ES-I3 (cell line): ENCODE data around the gene DPYD.

Experiments
- H3K36me3 ChIP-seq: 2 replicates; pipeline ENCODE4 v1.6.1; 2013; ENCODE audit warnings: mild to moderate bottlenecking, low read length, control low read depth, moderate library complexity; ENCODE audit not compliant: insufficient read depth
- H3K4me1 ChIP-seq: 2 replicates; pipeline ENCODE4 v1.6.1; 2013; ENCODE audit warnings: mild to moderate bottlenecking, control low read depth, low read length; ENCODE audit not compliant: insufficient read depth
- H3K9ac ChIP-seq: 2 replicates; pipeline ENCODE4 v1.6.1; 2013; ENCODE audit warnings: low read depth, mild to moderate bottlenecking, low read length, moderate library complexity
- H3K9me3 ChIP-seq: 2 replicates; pipeline ENCODE4 v1.6.1; 2013; ENCODE audit warnings: mild to moderate bottlenecking, low read length, moderate library complexity; ENCODE audit not compliant: control insufficient read depth, insufficient read depth

The DPYD gene

DNA sequence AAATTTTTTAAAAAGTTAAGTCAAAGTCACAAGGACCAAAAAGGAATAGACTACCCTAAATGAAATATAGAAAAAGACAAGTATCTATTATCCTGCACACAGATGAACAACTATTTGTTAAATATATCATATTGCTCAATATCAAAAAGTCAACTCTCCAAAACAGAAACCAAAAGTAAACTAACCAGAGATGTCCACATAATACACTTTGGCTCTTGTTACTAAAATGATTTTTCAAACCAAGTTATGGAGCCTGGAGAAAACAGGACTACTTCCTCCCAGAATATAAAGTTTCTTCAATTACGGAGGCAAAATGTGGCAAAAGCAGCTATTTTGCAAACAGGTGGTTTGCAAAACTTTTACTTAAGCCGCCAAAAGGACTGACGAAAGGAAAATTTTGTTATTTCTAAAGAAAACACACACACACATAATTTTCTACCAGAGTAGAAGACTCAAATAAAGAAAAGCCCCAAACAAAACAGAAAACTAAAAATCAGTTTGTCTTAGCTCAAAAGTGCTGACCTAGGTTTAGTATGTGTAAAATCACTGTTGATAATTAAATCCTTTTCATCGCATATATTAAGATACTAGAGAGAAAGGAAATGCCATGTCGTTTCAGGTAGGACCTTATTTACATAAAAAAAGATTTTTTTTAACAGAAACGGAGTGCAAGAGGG is 1.1 kb downstream of the DPYD start:
- Histone ChIP-seq H3K9me3 (no peaks in the 10 kb centered on the region), H3K9ac (peak overlapping the region; percentile 89; the same call in 1 of the 2 replicates), H3K4me1 (peaks cover 5% of the 10 kb centered on the region; the same call in 1 of the 2 replicates), H3K36me3 (no peaks in the 10 kb centered on the region)

DNA sequence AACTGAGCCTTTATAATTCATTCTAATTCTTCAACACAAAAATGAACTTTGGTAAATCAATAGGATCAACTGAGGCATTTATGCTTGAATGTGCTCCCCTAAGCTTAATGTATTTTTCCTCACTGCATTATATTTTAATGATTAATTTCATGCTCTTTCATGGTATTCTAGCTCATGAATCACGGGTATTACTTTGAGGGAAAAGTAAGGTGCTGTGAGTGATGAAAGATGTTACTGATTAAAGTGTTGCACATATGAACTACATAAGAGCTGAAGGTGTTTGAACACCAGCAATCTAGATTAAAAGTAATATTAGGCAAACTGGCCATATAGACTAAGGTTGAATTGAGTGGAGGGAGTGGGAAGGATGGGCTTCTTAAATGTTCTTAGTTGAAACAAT is 1.9 kb downstream of the DPYD start:
- H3K36me3 ChIP-seq = no peaks in the 10 kb centered on the region
- no peak overlapping the region for H3K9ac ChIP-seq
- H3K4me1 ChIP-seq = peaks cover 5% of the 10 kb centered on the region; the same call in 1 of the 2 replicates
- H3K9me3 ChIP-seq = no peaks in the 10 kb centered on the region

DNA sequence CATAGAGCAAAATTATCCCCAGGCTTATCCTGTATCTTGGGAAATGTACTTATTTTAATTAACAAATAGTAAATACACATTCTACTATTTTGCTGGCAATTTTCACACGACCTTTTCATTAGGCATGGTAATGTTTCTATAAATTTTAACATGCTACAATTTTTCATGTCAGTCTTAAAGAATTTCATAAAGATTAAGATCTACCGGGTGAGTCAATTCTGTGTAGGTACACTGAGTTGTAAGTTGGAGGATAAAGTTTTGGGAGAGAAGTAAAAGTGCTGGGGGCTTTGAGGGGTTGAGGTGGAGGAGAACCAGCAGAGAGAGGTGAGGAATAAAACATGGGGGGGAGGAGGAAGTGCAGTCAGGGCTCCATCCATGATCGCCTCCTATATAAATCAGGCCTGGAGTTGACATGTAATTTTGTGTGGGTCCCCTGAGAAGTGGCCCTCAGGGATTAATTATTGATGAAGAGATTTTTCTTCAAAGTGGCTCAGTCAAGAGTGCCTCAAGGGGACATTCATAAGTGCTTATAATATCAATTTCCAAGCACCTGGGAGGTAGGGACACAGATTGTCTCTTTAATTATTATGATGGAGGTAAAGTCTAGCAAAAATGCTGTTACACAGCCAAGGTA is 7.2 kb downstream of the DPYD start:
- Histone ChIP-seq H3K36me3 (no peaks in the 10 kb centered on the region), H3K9ac (no peak overlapping the region), H3K9me3 (no peaks in the 10 kb centered on the region), H3K4me1 (no peaks in the 10 kb centered on the region)

DNA sequence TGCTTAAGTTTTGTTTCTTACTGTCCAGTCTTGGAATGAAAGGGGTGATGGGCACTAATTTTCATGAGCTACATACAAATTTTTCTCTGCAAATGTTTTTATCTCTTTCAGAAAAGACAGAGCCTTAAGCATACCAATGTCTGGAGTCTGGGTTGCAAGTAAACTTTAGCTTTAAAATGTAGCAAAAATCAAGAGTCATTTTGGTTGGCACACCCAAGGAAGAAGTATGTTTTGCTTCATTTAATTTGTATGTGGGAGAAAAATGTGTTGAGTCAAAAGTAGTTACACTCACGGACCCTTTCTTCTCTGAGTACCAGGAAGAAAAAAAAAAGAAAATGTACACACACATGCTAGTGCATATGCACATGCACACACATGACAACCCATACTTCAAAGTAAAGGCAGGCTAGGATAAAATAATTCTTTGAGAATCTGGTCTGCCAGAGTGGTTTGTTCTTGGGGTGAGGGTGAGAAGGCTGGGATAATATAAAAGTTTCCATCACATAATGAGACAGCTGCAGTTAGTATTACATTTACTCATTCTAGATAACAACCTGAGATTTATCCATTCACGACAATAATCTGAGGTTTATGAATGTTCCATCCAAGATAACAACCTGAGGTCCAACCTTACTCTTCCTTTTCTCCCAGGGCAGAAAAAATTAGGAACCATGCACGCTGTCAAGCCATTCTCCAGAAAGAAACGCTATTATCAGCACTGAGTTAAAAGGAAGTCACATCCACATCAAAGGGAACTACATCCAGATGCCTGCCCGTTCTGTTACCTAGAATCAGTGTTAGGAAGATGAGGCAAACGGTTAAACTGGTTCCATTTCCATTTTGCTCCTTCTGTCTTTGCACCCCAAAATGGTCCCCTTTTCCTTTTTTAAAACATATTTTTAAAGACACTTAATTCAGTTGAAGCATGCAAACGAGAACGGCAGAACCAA is 9.3 kb downstream of the DPYD start:
- Histone ChIP-seq H3K36me3 (no peaks in the 10 kb centered on the region), H3K9me3 (no peaks in the 10 kb centered on the region), H3K4me1 (peaks cover 3% of the 10 kb centered on the region; the same call in 1 of the 2 replicates), H3K9ac (no peak overlapping the region)

DNA sequence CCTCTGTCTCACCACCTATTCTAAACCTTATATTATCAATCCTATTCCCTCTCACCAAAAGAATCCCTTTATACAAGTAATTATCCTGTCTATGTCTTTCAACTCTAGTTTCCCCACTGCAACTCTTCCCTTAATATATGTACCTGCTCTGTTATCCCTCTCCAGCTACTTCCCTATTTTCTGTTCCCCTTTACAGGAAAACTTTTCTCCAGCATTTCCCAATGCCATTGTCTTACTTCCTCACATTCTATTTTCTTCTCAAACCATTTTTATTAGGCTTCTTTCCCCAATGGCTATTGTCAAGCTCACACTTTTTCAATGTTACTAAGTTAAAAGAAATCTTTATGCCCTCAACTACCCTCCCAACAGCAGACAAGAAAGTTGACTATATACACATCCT is 11.6 kb downstream of the DPYD start:
- no peaks in the 10 kb centered on the region for H3K36me3 ChIP-seq
- H3K9me3 ChIP-seq = no peaks in the 10 kb centered on the region
- no peak overlapping the region for H3K9ac ChIP-seq
- peaks cover 3% of the 10 kb centered on the region; the same call in 1 of the 2 replicates for H3K4me1 ChIP-seq

DNA sequence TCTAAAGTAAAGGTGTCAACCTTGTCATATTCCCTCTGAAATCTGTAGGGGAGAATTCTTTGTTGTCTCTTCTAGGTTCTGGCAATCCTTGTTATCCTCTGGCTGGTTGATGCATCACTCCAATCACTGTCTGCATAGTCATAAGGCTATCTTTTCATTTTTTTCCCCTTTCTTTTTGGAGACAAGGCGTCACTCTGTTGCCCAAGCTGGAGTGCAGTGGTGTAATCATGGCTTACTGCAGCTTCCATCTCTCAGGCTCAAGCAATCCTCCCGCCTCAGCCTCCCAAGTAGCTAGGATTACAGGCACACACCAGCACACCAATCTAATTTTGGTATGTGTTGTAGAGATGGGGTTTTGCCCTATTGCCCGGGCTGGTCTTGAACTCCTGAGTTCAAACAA is 12.9 kb downstream of the DPYD start:
- Histone ChIP-seq H3K9me3 (no peaks in the 10 kb centered on the region), H3K36me3 (no peaks in the 10 kb centered on the region), H3K9ac (no peak overlapping the region), H3K4me1 (peaks cover 3% of the 10 kb centered on the region; the same call in 1 of the 2 replicates)

DNA sequence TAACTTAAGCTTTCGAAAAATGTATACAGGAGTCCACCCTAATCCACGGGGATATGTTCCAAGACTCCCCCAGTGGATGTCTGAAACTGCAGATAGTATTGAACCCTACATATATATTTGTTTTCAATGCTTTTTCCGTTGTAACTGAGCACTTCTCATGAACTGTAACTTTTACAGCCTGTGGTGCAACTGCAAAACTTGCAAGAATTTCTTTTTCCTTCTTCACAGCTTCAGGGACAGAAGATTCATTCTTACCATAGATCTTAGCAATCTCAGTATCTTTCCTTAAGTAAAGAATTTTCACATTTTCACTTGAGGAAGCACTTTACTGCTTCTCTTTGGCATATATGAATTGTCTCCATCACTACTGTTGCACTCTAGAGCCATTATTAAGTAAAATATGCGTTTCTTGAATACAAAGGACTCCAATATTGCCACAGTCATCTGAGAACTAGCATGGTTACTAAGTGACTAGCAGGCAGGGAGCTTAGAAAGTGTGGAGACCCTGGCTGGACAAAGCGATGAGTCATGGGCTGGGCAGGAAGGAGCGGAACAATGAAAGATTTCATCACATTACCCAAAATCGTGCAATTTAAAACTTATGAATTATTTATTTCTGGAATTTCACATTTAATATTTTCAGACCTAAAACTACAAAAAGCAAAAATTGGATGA is 14.1 kb downstream of the DPYD start:
- H3K36me3 ChIP-seq = no peaks in the 10 kb centered on the region
- H3K9me3 ChIP-seq = no peaks in the 10 kb centered on the region
- H3K4me1 ChIP-seq = peaks cover 3% of the 10 kb centered on the region; the same call in 1 of the 2 replicates
- H3K9ac ChIP-seq = no peak overlapping the region

DNA sequence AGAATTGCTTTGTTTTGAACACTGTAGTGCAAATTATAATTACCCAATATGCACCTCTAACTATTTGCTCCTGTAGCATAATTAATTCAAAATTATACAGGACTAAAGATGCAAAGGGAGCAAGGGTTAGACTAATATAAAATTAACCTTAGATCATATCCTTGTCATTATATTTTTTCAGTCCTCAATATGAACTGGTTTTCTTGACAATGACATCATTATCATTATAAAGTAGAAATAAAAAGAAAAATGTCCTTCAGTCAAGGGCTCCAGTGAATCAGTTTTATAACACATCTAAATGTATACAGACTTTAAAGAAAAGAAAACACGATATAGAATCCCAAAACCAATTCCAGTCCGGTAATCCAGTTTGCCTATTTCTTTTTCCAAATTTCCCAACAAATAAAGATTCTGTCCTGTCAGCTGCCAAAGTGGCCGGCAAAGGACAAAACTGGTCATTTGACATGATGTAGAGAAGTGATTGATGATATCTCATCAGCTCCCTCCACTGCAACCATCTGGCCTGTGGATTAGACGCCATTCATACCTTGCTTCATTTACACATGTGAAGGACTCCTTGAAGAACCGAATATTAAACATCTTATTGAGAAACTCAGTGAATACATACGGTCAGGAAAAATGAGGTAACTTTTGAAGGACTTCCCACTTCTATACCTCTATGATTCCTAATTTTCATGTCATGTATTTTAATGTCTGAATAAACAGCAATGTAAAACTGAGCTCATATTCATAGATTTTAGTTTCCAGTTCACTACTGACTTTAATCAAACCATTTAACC is 15.5 kb downstream of the DPYD start:
- H3K9me3 ChIP-seq = no peaks in the 10 kb centered on the region
- H3K9ac ChIP-seq = no peak overlapping the region
- no peaks in the 10 kb centered on the region for H3K36me3 ChIP-seq
- peaks cover 3% of the 10 kb centered on the region; the same call in 1 of the 2 replicates for H3K4me1 ChIP-seq

DNA sequence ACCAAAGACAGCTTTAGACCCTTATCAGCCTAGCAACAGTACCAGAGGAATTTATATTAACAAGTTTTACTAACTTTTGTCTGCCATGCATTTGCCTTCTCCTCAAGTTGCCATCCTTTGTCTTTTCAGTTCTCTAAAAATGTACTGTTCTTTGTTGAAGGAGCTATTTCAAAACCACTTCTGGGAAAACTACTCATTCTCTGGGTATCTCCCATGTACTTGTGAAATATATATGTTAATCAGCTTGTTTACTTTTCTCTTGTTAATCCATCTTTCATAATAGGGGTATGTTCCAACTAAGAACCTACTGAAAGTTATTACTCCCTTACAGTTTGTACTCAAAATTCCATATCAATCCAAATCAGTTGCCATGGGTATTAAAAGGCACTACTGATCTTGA is 16.3 kb downstream of the DPYD start:
- Histone ChIP-seq H3K9ac (no peak overlapping the region), H3K36me3 (no peaks in the 10 kb centered on the region), H3K9me3 (no peaks in the 10 kb centered on the region), H3K4me1 (peaks cover 3% of the 10 kb centered on the region; the same call in 1 of the 2 replicates)

DNA sequence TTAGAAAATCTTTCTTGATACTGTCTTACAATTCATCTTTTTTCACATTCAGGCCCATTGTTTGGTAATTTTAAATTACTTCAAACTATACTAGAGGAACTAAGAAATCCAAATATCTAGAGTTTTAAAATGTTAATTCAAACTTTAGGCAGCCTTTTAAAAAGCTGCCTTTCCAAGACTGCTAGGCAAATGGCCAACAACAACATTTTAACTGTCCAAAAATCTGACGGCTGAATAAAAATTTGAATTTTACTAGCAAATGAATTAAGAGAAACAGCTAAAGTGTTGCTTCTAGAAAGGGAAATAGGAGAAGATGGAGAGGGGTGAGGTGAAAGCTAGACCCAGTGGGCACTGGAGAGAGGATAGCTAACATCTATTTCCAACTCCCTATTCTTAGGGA is 17.2 kb downstream of the DPYD start:
- no peaks in the 10 kb centered on the region for H3K36me3 ChIP-seq
- H3K4me1 ChIP-seq = peaks cover 3% of the 10 kb centered on the region; the same call in 1 of the 2 replicates
- H3K9ac ChIP-seq = no peak overlapping the region
- H3K9me3 ChIP-seq = no peaks in the 10 kb centered on the region

DNA sequence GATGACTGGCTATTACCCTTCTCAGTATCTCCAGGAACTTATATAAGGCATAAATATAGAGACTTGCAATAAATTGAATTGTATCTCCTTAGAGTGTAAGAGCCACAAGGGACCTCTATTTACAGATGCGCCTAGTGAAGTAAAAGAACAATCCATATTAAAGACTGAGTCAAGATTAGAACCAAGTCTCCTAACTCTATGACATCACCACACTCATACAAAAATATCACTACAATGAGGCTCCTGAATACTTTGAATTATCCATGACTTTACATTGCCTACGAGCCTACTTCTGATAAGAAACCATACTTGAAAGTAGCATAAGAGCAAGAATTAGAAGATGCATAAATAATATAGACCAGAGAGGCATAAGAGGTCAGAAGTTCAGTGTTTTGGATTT is 18.8 kb downstream of the DPYD start:
- Histone ChIP-seq H3K9me3 (peaks cover 4% of the 10 kb centered on the region; the same call in 1 of the 2 replicates), H3K4me1 (peaks cover 3% of the 10 kb centered on the region; the same call in 1 of the 2 replicates), H3K36me3 (no peaks in the 10 kb centered on the region), H3K9ac (no peak overlapping the region)

DNA sequence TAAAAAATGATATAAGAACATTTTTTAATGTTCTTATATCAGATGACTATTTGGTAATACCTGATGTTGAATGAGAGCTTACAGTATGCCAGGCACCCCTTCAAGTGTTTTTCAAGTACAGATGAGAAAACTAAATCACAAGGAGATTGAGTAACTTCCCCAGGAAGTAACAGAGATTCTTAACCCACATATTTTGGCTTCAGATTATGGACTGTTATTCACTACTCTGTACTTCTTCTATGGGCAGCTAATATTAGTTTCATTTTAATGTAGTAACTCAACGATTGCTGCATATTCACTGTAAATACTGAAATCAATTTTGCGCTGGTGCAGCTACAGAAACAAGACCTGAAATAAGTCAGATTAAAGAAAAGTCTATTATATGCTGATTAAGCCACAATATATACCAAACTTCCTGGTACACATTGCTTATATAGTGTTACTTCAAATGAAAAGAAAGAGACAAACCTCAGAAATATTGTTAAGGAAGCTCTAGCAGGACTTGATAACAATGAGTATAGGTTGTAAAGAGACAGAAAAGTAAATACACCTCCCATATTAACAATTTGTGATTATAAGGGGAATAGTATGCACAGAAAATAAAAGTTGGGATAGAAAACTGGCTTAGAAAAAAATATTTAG is 19.7 kb downstream of the DPYD start:
- Histone ChIP-seq H3K9ac (no peak overlapping the region), H3K4me1 (no peaks in the 10 kb centered on the region), H3K36me3 (no peaks in the 10 kb centered on the region)

DNA sequence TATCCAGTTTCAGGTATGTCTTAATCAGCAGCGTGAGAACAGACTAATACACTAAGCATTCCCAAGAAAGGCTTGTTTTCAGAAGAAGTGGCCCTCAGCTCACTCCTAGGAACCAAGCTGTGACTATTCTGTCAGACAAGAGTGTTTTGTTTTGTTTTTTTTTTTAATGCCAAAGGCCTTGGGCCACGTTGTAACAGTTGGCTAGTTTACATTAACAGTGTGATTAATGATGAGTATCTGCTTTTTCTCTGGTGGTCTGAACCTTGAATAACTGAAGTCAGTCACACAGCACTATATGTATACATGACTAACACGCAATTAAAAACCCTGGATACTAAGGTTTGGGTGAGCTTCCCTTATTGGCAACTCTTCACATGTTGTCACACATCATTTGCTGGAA is 21.9 kb downstream of the DPYD start:
- Histone ChIP-seq H3K9ac (no peak overlapping the region), H3K4me1 (no peaks in the 10 kb centered on the region), H3K9me3 (peaks cover 4% of the 10 kb centered on the region; the same call in 1 of the 2 replicates), H3K36me3 (no peaks in the 10 kb centered on the region)

More for the DNA sequence above, 19.7 kb downstream of the DPYD start:
- peaks cover 4% of the 10 kb centered on the region; the same call in 1 of the 2 replicates for H3K9me3 ChIP-seq
